AG04449 (cell line): ENCODE data around the gene KIF26A.

Experiments
- CTCF ChIA-PET: fragments of 350-600 bp; formaldehyde crosslinking; extraction: SDS; loops from one replicate; lab custom pipeline; 2021; ENCODE audit warnings: antibody characterized with exemption; lab: Yijun Ruan, JAX
- POLR2A ChIA-PET: fragments of 400-600, 350-600 bp; formaldehyde crosslinking; extraction: SDS; loops from one replicate; lab custom pipeline; 2020; ENCODE audit warnings: antibody characterized with exemption, inconsistent platforms; lab: Yijun Ruan, JAX
- DNase-seq: peaks from one replicate; pipeline ENCODE4 v3.0.0-alpha.2; 2010; ENCODE audit warnings: low read depth, low spot score
- H3K4me3 ChIP-seq: 2 replicates; pipeline ENCODE4 v1.5.1; 2011; ENCODE audit warnings: low read depth, mild to moderate bottlenecking, control low read depth, low read length
- CTCF ChIP-seq: IDR thresholded peaks from one replicate; pipeline ENCODE4 v1.5.1; 2011; ENCODE audit warnings: mild to moderate bottlenecking, moderate library complexity, low read length, control low read depth, inconsistent platforms; ENCODE audit not compliant: insufficient read depth; ENCODE audit errors: missing control alignments

The KIF26A gene

GRCh38 chr14:104200591-104200990, 62.2 kb downstream of the KIF26A start:
- POLR2A ChIA-PET: no interaction called here
- CTCF ChIA-PET: no interaction called here
- H3K4me3 ChIP-seq: no peak overlapping the region
- no peak for TF ChIP-seq CTCF
- DNase-seq: no peak

GRCh38 chr14:104201063-104201462, 62.7 kb downstream of the KIF26A start:
- no peak for DNase-seq
- no peak for TF ChIP-seq CTCF
- POLR2A ChIA-PET: no interaction called here
- CTCF ChIA-PET: no interaction called here
- H3K4me3 ChIP-seq: no peak overlapping the region

GRCh38 chr14:104201496-104201895, 63.1 kb downstream of the KIF26A start:
- no peak overlapping the region for H3K4me3 ChIP-seq
- TF ChIP-seq CTCF: no peak
- CTCF ChIA-PET: no interaction called here
- POLR2A ChIA-PET: no interaction called here
- DNase-seq: no peak

- CTCF ChIA-PET: no interaction called here
- no peak for TF ChIP-seq CTCF
- H3K4me3 ChIP-seq: no peak overlapping the region
- no peak for DNase-seq
- POLR2A ChIA-PET: no interaction called here
Measured at GRCh38 chr14:104202259-104203070, 64.1 kb downstream of the KIF26A start.

GRCh38 chr14:104203071-104203425, 64.7 kb downstream of the KIF26A start:
- DNase-seq: no peak
- TF ChIP-seq CTCF: no peak
- ChIA-PET CTCF (no interaction called here), POLR2A (no interaction called here)
- H3K4me3 ChIP-seq: no peak overlapping the region

GRCh38 chr14:104204660-104205149, 66.3 kb downstream of the KIF26A start:
- no peak overlapping the region for H3K4me3 ChIP-seq
- POLR2A ChIA-PET: no interaction called here
- CTCF ChIA-PET: no interaction called here
- TF ChIP-seq CTCF: no peak
- DNase-seq: no peak
